Muscle of leg (tissue), 11 donors: ENCODE data around the gene MYOZ1. TPM values are rescaled to one million over a fixed set of nuclear protein-coding genes. Genes with fewer than 3 reads are reported as not detected.
A peak's percentile ranks its signal among the peaks of the same experiment; 100 is the strongest.
"Not testable (repeated sequence)": the region's sequence is repeated elsewhere in the genome, so short reads cannot be mapped to it uniquely, and the experiment has no call there.

Experiments
- DNase-seq: peaks from one replicate; pipeline ENCODE4 v3.0.0; 2013
- H3K27ac ChIP-seq: one replicate; pipeline ENCODE4 v1.5.1; 2013; ENCODE audit warnings: mild to moderate bottlenecking, low read length, control low read depth
- H3K27me3 ChIP-seq: one replicate; pipeline ENCODE4 v1.6.1; 2013; ENCODE audit warnings: low read length; ENCODE audit not compliant: control insufficient read depth, insufficient read depth
- H3K36me3 ChIP-seq: one replicate; pipeline ENCODE4 v1.6.1; 2013; ENCODE audit warnings: low read length; ENCODE audit not compliant: control insufficient read depth, insufficient read depth
- H3K4me1 ChIP-seq: one replicate; pipeline ENCODE4 v1.6.1; 2013; ENCODE audit warnings: low read length; ENCODE audit not compliant: control insufficient read depth, insufficient read depth
- H3K4me3 ChIP-seq: one replicate; pipeline ENCODE4 v1.5.1; 2013; ENCODE audit warnings: low read length, control low read depth
- H3K9me3 ChIP-seq: replicated peaks from 2 replicates; pipeline ENCODE4 v1.6.1; 2013; ENCODE audit warnings: low read depth, low read length; ENCODE audit not compliant: control insufficient read depth
- WGBS: methylation state at CpG from one replicate; pipeline ENCODE4 v1.1.5; 2013; ENCODE audit warnings: missing lambda C conversion rate; ENCODE audit not compliant: insufficient coverage; 5-methylcytosine and 5-hydroxymethylcytosine counted together
- polyA plus RNA-seq, 8 donors: library from polyadenylated mRNA; unstranded; fragments of 120-200 nt; gene quantifications; one replicate each; pipeline versions ENCODE4 v1.2.1 to v1.2.3, GENCODE V29; 2013; ENCODE audit warnings: inconsistent platforms in 1 of 8, low replicate concordance in 1 of 8; ENCODE audit not compliant: insufficient read length in 8 of 8, insufficient read depth in 1 of 8
- total RNA-seq: library from RNA; stranded (reverse); fragments of 120-200 nt; gene quantifications from one replicate; pipeline ENCODE4 v1.2.4, GENCODE V29; 2013

The MYOZ1 gene
- total and polyA plus RNA-seq, 9 donors: 201 to 638 (median 501) TPM

GRCh38 chr10:73664156-73665040 is 23.1 kb upstream of the MYOZ1 start:
- 76% methylated on average over 3 of the region's 13 CpGs for WGBS
- peak; percentile 37 for DNase-seq
- not testable (repeated sequence) for H3K27ac ChIP-seq

GRCh38 chr10:73663621-73664020 is 22.3 kb upstream of the MYOZ1 start:
- DNase-seq, H3K27me3 ChIP-seq, H3K9me3 ChIP-seq, H3K4me1 ChIP-seq, H3K4me3 ChIP-seq, H3K36me3 ChIP-seq, H3K27ac ChIP-seq: not testable (repeated sequence)
- 78% methylated on average over 6 of the region's 10 CpGs for WGBS

More at GRCh38 chr10:73664156-73665040, 23.1 kb upstream of the MYOZ1 start:
- not testable (repeated sequence) for H3K4me1 ChIP-seq, H3K9me3 ChIP-seq, H3K27me3 ChIP-seq, H3K4me3 ChIP-seq, H3K36me3 ChIP-seq

- peak overlapping the region; percentile 29 for H3K27ac ChIP-seq
- DNase-seq, H3K4me3 ChIP-seq, H3K27me3 ChIP-seq, H3K36me3 ChIP-seq, H3K4me1 ChIP-seq, H3K9me3 ChIP-seq: not testable (repeated sequence)
- 31% methylated on average over 4 of the region's 7 CpGs for WGBS
Observed at GRCh38 chr10:73662705-73663104, 21.4 kb upstream of the MYOZ1 start.

GRCh38 chr10:73655990-73656298 is 14.7 kb upstream of the MYOZ1 start, which contains the start of gene SYNPO2L:
SYNPO2L (minus strand) TSS chr10:73656029; CDS start chr10:73655922, 107 bp downstream.
- DNase-seq: peak; percentile 89
- Histone ChIP-seq H3K27ac (peak within 1 kb of the TSS; percentile 87), H3K36me3 (peaks cover 19% of the 10 kb centered on the region), H3K27me3 (no peaks in the 10 kb centered on the region), H3K4me3 (peak within 1 kb of the TSS; percentile 50), H3K9me3 (no peaks in the 10 kb centered on the region), H3K4me1 (peaks cover 28% of the 10 kb centered on the region)
- 61% methylated on average over 5 of the region's 5 CpGs for WGBS

GRCh38 chr10:73655257-73655989 is 14.1 kb upstream of the MYOZ1 start:
- DNase-seq: no peak
- Histone ChIP-seq H3K9me3 (no peaks in the 10 kb centered on the region), H3K27me3 (no peaks in the 10 kb centered on the region), H3K36me3 (peaks cover 21% of the 10 kb centered on the region), H3K4me1 (peaks cover 31% of the 10 kb centered on the region), H3K4me3 (peak overlapping the region; percentile 50), H3K27ac (peak overlapping the region; percentile 87)
- WGBS: 69% methylated on average over 9 of the region's 12 CpGs

- 39% methylated on average over 3 of the region's 3 CpGs for WGBS
- Histone ChIP-seq H3K4me1 (peaks cover 34% of the 10 kb centered on the region), H3K36me3 (peaks cover 35% of the 10 kb centered on the region), H3K9me3 (no peaks in the 10 kb centered on the region), H3K4me3 (peak overlapping the region; percentile 50), H3K27ac (peak overlapping the region; percentile 87), H3K27me3 (no peaks in the 10 kb centered on the region)
- DNase-seq: peak; percentile 43
Observed at GRCh38 chr10:73653701-73654100, 12.4 kb upstream of the MYOZ1 start.

- Histone ChIP-seq H3K4me1 (peaks cover 39% of the 10 kb centered on the region), H3K9me3 (no peaks in the 10 kb centered on the region), H3K4me3 (no peak overlapping the region), H3K36me3 (peaks cover 38% of the 10 kb centered on the region), H3K27me3 (no peaks in the 10 kb centered on the region), H3K27ac (no peak overlapping the region)
- no peak for DNase-seq
- WGBS: 87% methylated on average over 11 of the region's 11 CpGs
Observed at GRCh38 chr10:73653195-73653594, 11.9 kb upstream of the MYOZ1 start.

GRCh38 chr10:73650537-73651331 is 9.5 kb upstream of the MYOZ1 start:
- WGBS: 100% methylated on average over 3 of the region's 5 CpGs
- peak; percentile 91 for DNase-seq
- Histone ChIP-seq H3K27ac (peak overlapping the region; percentile 94), H3K36me3 (peaks cover 38% of the 10 kb centered on the region), H3K4me3 (peak overlapping the region; percentile 81), H3K4me1 (peaks cover 46% of the 10 kb centered on the region), H3K9me3 (no peaks in the 10 kb centered on the region), H3K27me3 (no peaks in the 10 kb centered on the region)

GRCh38 chr10:73649876-73650536 is 8.7 kb upstream of the MYOZ1 start:
- 100% methylated on average over 1 of the region's 6 CpGs for WGBS
- Histone ChIP-seq H3K36me3 (peaks cover 38% of the 10 kb centered on the region), H3K27ac (peak overlapping the region; percentile 94), H3K4me3 (peak overlapping the region; percentile 81), H3K9me3 (no peaks in the 10 kb centered on the region), H3K27me3 (no peaks in the 10 kb centered on the region), H3K4me1 (peaks cover 44% of the 10 kb centered on the region)
- no peak for DNase-seq
